IMR-90 (cell line): ENCODE results near the gene CD6.

Experiments
- BHLHE40 ChIP-seq: fragments of 150-350 bp; IDR thresholded peaks from 2 replicates; pipeline ENCODE4 v1.6.1; 2016; ENCODE audit warnings: mild to moderate bottlenecking, low read depth, low read length
- CEBPB ChIP-seq: IDR thresholded peaks from 2 replicates; pipeline ENCODE4 v1.6.1; 2012; ENCODE audit warnings: low read depth, low read length, improper control_type of control experiment
- FOS ChIP-seq: fragments of 150-350 bp; IDR thresholded peaks from 2 replicates; pipeline ENCODE4 v1.6.1; 2016; ENCODE audit warnings: low read depth, low read length
- MAFK ChIP-seq: IDR thresholded peaks from 2 replicates; pipeline ENCODE4 v1.6.1; 2012; ENCODE audit warnings: low read depth, low read length, improper control_type of control experiment
- POLR2A ChIP-seq: IDR thresholded peaks from 2 replicates; pipeline ENCODE4 v1.6.1; 2012; ENCODE audit warnings: mild to moderate bottlenecking, low read depth, low read length
- RAD21 ChIP-seq: IDR thresholded peaks from 2 replicates; pipeline ENCODE4 v1.6.1; 2012; ENCODE audit warnings: low read length, improper control_type of control experiment
- RFX5 ChIP-seq: IDR thresholded peaks from 2 replicates; pipeline ENCODE4 v1.8.0; 2012; ENCODE audit warnings: low read depth, mild to moderate bottlenecking, low read length, moderate library complexity
- SMC3 ChIP-seq: fragments of 150-350 bp; IDR thresholded peaks from 2 replicates; pipeline ENCODE4 v1.6.1; 2016; ENCODE audit warnings: low read depth, mild to moderate bottlenecking, antibody characterized with exemption, low read length, moderate library complexity
- TF ChIP-seq, protein P1 (sequence below): conservative IDR thresholded peaks from 2 replicates; pipeline ENCODE4 v1.5.1; 2012; ENCODE audit warnings: mild to moderate bottlenecking, low read depth, low read length, improper control_type of control experiment

DNA sequence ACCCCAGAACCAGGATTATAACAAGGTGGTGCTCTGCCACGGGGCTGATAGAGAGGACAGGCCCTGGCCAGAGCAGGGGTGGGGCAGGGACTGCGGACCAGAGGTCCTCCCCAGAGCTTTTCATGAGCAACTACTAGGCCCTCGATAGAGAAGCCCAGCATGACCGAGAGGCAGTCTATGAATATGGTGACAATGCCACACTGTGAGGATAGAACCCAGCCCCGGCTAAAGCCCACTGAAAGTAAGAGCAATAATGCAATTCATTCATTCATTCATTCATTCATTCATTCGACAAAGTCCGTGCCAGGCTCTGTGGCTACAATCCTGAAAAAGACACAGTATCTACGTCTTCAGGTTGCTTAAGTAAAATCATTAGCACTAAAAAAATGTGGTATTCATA, 95.2 kb downstream of the CD6 start:
- TF ChIP-seq POLR2A (no peak), CEBPB (no peak), RAD21 (no peak), BHLHE40 (no peak), FOS (no peak), SMC3 (no peak), MAFK (no peak), RFX5 (no peak)
- TF ChIP-seq, protein P1, sequence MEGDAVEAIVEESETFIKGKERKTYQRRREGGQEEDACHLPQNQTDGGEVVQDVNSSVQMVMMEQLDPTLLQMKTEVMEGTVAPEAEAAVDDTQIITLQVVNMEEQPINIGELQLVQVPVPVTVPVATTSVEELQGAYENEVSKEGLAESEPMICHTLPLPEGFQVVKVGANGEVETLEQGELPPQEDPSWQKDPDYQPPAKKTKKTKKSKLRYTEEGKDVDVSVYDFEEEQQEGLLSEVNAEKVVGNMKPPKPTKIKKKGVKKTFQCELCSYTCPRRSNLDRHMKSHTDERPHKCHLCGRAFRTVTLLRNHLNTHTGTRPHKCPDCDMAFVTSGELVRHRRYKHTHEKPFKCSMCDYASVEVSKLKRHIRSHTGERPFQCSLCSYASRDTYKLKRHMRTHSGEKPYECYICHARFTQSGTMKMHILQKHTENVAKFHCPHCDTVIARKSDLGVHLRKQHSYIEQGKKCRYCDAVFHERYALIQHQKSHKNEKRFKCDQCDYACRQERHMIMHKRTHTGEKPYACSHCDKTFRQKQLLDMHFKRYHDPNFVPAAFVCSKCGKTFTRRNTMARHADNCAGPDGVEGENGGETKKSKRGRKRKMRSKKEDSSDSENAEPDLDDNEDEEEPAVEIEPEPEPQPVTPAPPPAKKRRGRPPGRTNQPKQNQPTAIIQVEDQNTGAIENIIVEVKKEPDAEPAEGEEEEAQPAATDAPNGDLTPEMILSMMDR = no peak
